Heart left ventricle (tissue), 13 donors: Measurements from ENCODE around the gene CHCHD3.

Experiments
- POLR2A ChIP-seq, 2 donors: fragments of 450-650 bp; IDR thresholded peaks; one replicate each; pipeline ENCODE4 v1.6.1; 2017; ENCODE audit warnings: antibody characterized with exemption in 2 of 2, mild to moderate bottlenecking in 2 of 2, moderate library complexity in 2 of 2
- TF ChIP-seq, protein P1 (sequence below), 12 donors: fragments of 200-600 bp; sonication (generic) in 4 of 12; IDR thresholded peaks; one replicate each; pipeline versions ENCODE4 v1.5.0 to v1.8.0; 2018 to 2022; ENCODE audit warnings: antibody characterized with exemption in 12 of 12, mild to moderate bottlenecking in 5 of 12
- donor health status: ischemic (EF 13 %, LVEDD 7.1; RV severe dilation, severe dysfunction).
- donor health status: DM: no; HTN: yes; CAD: no.
- donor health status: DM: no; HTN: no; CAD: no.
- donor health status: ischemic (EF 25% LVEDD 6.9; RV normal size, moderate dysfunction).
- donor health status: ischemic (EF 25% LVEDD 5.7; RV mildly dilated, moderate dysfunction).
- donor health status: ischemic (EF 35%, LVEDD 5.7; RV mildly dilated, moderate dysfunction).
- donor health status: nonischemic (EF 11% LVEDD 7.7; RV severe dilation, severe dysfunction).
- donor health status: DM: yes; HTN: yes; CAD: no.
- donor health status: PGD.
- donor health status: ischemic (EF 29% LVEDD 5.4; RV normal size, mild dysfunction).
- donor health status: nonischemic (EF 23%, LVEDD 6.1; RV moderate dilation, normal function).

DNA sequence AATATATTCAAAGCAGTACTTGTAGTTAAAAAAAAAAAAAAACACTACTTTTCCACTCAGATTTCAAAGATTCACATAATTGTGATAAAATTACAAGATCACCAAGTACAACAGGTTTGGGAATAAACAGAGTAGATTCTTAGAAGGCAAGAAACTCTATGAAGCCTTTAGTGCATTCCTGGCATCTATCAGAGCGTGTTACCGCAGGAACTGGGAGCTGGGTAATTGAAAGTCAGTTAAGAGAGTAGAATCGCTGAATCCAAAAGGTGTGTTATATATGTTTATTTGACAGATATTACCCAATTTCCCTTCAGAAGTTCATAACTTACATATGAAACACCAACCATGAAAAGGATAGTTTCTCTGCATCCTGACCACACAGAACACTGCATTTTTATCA lies 346.4 kb downstream of the CHCHD3 start:
- TF ChIP-seq, protein P1, sequence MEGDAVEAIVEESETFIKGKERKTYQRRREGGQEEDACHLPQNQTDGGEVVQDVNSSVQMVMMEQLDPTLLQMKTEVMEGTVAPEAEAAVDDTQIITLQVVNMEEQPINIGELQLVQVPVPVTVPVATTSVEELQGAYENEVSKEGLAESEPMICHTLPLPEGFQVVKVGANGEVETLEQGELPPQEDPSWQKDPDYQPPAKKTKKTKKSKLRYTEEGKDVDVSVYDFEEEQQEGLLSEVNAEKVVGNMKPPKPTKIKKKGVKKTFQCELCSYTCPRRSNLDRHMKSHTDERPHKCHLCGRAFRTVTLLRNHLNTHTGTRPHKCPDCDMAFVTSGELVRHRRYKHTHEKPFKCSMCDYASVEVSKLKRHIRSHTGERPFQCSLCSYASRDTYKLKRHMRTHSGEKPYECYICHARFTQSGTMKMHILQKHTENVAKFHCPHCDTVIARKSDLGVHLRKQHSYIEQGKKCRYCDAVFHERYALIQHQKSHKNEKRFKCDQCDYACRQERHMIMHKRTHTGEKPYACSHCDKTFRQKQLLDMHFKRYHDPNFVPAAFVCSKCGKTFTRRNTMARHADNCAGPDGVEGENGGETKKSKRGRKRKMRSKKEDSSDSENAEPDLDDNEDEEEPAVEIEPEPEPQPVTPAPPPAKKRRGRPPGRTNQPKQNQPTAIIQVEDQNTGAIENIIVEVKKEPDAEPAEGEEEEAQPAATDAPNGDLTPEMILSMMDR (IDR thresholded peaks at IDR 0.05): no peak
- TF ChIP-seq POLR2A (IDR thresholded peaks at IDR 0.05): no peak
